Activated CD4-positive, alpha-beta T cell treated with anti-CD3 and anti-CD28 coated beads, Interleukin-2, Interleukin-6, amounts not matched to agents 100 ng/mL and 50 ng/mL, durations not matched to agents 16 hours and 8 hours (primary cell): Measurements from ENCODE around the gene KIF21B.

Source experiments
- DNase-seq: peaks from one replicate; pipeline ENCODE4 v3.0.0-alpha.2; 2020

Gene KIF21B

GRCh38 chr1:201017828-201018163 is 5.7 kb downstream of the KIF21B start:
- no peak for DNase-seq

GRCh38 chr1:201016943-201017827 is 6.3 kb downstream of the KIF21B start:
- DNase-seq, result no peak

- no peak for DNase-seq
Observed at GRCh38 chr1:201016211-201016651, 7.3 kb downstream of the KIF21B start.

GRCh38 chr1:201015551-201016091 is 7.9 kb downstream of the KIF21B start:
- DNase-seq, result peak; percentile 72

GRCh38 chr1:201014816-201015200 is 8.7 kb downstream of the KIF21B start:
- no peak for DNase-seq

- no peak for DNase-seq
Observed at GRCh38 chr1:201013991-201014815, 9.3 kb downstream of the KIF21B start.

- DNase-seq, result peak; percentile 52
Observed at GRCh38 chr1:201013031-201013485, 10.5 kb downstream of the KIF21B start.

- DNase-seq, result no peak
Observed at GRCh38 chr1:201011616-201012015, 11.9 kb downstream of the KIF21B start.

- no peak for DNase-seq
Observed at GRCh38 chr1:201009962-201010645, 13.4 kb downstream of the KIF21B start.

GRCh38 chr1:201008666-201009360 is 14.7 kb downstream of the KIF21B start:
- DNase-seq, result no peak

- DNase-seq, result no peak
Observed at GRCh38 chr1:201007481-201007880, 16.0 kb downstream of the KIF21B start.

GRCh38 chr1:201006450-201006849 is 17.1 kb downstream of the KIF21B start:
- no peak for DNase-seq

GRCh38 chr1:201004732-201005131 is 18.8 kb downstream of the KIF21B start:
- no peak for DNase-seq

- no peak for DNase-seq
Observed at GRCh38 chr1:201004154-201004553, 19.4 kb downstream of the KIF21B start.

GRCh38 chr1:201002510-201002909 is 21.0 kb downstream of the KIF21B start:
- peak; percentile 41 for DNase-seq

- no peak for DNase-seq
Observed at GRCh38 chr1:201001962-201002361, 21.6 kb downstream of the KIF21B start.

GRCh38 chr1:201000391-201000790 is 23.1 kb downstream of the KIF21B start:
- DNase-seq, result no peak

- no peak for DNase-seq
Observed at GRCh38 chr1:200999667-201000066, 23.8 kb downstream of the KIF21B start.

- no peak for DNase-seq
Observed at GRCh38 chr1:200998323-200998722, 25.2 kb downstream of the KIF21B start.

GRCh38 chr1:200992382-200993048 is 31.0 kb downstream of the KIF21B start:
- DNase-seq, result no peak

- no peak for DNase-seq
Observed at GRCh38 chr1:200991097-200991614, 32.4 kb downstream of the KIF21B start.

- no peak for DNase-seq
Observed at GRCh38 chr1:200990114-200990513, 33.4 kb downstream of the KIF21B start.
